HepG2 (cell line): ENCODE data around the gene SNCA. TPM values are rescaled to one million over a fixed set of nuclear protein-coding genes. Genes with fewer than 3 reads are reported as not detected.
A peak's percentile ranks its signal among the peaks of the same experiment; 100 is the strongest.

ENCODE experiments used
- ATAC-seq: fragments of 200-7000 bp; cut with Tn5 transposase; 3 replicates; pipeline ENCODE4 v1.9.1; 2020; ENCODE audit warnings: mild to moderate bottlenecking, moderate library complexity
- BruUV-seq: library from RNA; stranded (reverse); fragments of 400-500 nt; replicated peaks from 2 replicates; lab custom pipeline; 2021; lab: Mats Ljungman, UMichigan
- CTCF ChIA-PET: fragments of 300-600 bp; formaldehyde crosslinking; extraction: SDS; loops from one replicate; lab custom pipeline; 2021; ENCODE audit warnings: low total read pairs, inconsistent platforms, low intra/inter-chr PET ratio; lab: Yijun Ruan, JAX
- POLR2A ChIA-PET: fragments of 350-600 bp; sonication (Branson Sonifier 250); formaldehyde crosslinking; loops from one replicate; lab custom pipeline; 2020; ENCODE audit warnings: antibody characterized with exemption, inconsistent platforms; lab: Yijun Ruan, JAX
- DNase-seq: peaks from one replicate; pipeline ENCODE4 v3.0.0-alpha.2; 2015; ENCODE audit warnings: low spot score
- FAIRE-seq: peaks from 3 replicates; lab custom pipeline; 2011; peaks lifted over from hg19 to GRCh38; lab: Jason Lieb, UNC
- H2AFZ ChIP-seq: one replicate; pipeline ENCODE4 v1.6.1; 2011; ENCODE audit warnings: low read length, inconsistent platforms
- H3K27ac ChIP-seq: fragments of 300-600 bp; 3 replicates; pipeline ENCODE4 v1.8.0; 2011; ENCODE audit warnings: mixed run types, mild to moderate bottlenecking, mixed read lengths, low read length, inconsistent platforms; ENCODE audit not compliant: insufficient read depth; ENCODE audit errors: extremely low read length
- H3K27me3 ChIP-seq, 2 experiments: fragments of 200-600 bp in 1 of 2; 2 replicates in 1 of 2; 3 replicates in 1 of 2; pipeline versions ENCODE4 v1.6.0 to v1.8.0; 2011; ENCODE audit warnings: low read length in 2 of 2, mild to moderate bottlenecking in 2 of 2, moderate library complexity in 2 of 2, inconsistent platforms in 1 of 2; ENCODE audit not compliant: insufficient read depth in 2 of 2, control insufficient read depth in 1 of 2
- H3K36me3 ChIP-seq, 2 experiments: fragments of 200-600 bp in 1 of 2; replicated peaks in 1 of 2; 2 replicates in 1 of 2; 3 replicates in 1 of 2; pipeline versions ENCODE4 v1.5.1 to v1.8.0; 2011; ENCODE audit warnings: low read length in 2 of 2, inconsistent platforms in 1 of 2; ENCODE audit not compliant: insufficient read depth in 2 of 2, control insufficient read depth in 1 of 2
- H3K4me1 ChIP-seq: 2 replicates; pipeline ENCODE4 v1.5.1; 2012; ENCODE audit warnings: low read length, inconsistent platforms; ENCODE audit not compliant: insufficient read depth
- H3K4me2 ChIP-seq: 2 replicates; pipeline ENCODE4 v1.6.0; 2011; ENCODE audit warnings: low read depth, low read length, inconsistent platforms
- H3K4me3 ChIP-seq, 3 experiments: fragments of 200-600 bp in 1 of 3; sonication (generic), shearing (Covaris generic) in 1 of 3; replicated peaks in 1 of 3; 2 replicates each; pipeline ENCODE4 v1.5.1; 2011 to 2016; ENCODE audit warnings: low read length in 3 of 3, inconsistent platforms in 2 of 3, low read depth in 2 of 3, mild to moderate bottlenecking in 2 of 3, control low read depth in 1 of 3, mixed read lengths in 1 of 3; ENCODE audit not compliant: insufficient read depth in 1 of 3
- H3K79me2 ChIP-seq: one replicate; pipeline ENCODE4 v1.6.1; 2011; ENCODE audit warnings: low read length, inconsistent platforms; ENCODE audit not compliant: insufficient read depth
- H3K9ac ChIP-seq: 2 replicates; pipeline ENCODE4 v1.6.0; 2011; ENCODE audit warnings: mild to moderate bottlenecking, low read depth, low read length, inconsistent platforms; ENCODE audit not compliant: insufficient read depth
- H3K9me3 ChIP-seq: 2 replicates; pipeline ENCODE4 v1.5.1; 2012; ENCODE audit warnings: mild to moderate bottlenecking, low read length
- H4K20me1 ChIP-seq: 2 replicates; pipeline ENCODE4 v1.6.0; 2011; ENCODE audit warnings: inconsistent platforms, mild to moderate bottlenecking, low read length, moderate library complexity; ENCODE audit not compliant: insufficient read depth
- ATF7 ChIP-seq, 2 experiments: fragments of 450-650 bp in 1 of 2; sonication (generic) in 1 of 2; formaldehyde crosslinking in 1 of 2; IDR thresholded peaks; 2 replicates each; pipeline versions ENCODE4 v1.4.0 to v1.6.1; 2016 to 2020; ENCODE audit warnings: antibody characterized with exemption in 1 of 2, mild to moderate bottlenecking in 1 of 2, missing genetic modification reagents in 1 of 2
- HDAC2 ChIP-seq: sonication (generic); formaldehyde crosslinking; IDR thresholded peaks from 2 replicates; pipeline ENCODE4 v1.4.0; 2020; ENCODE audit warnings: missing genetic modification reagents
- KAT7 ChIP-seq: IDR thresholded peaks from 2 replicates; pipeline ENCODE4 v1.6.1; 2018; ENCODE audit warnings: borderline replicate concordance, missing compliant biosample characterization
- MIER2 ChIP-seq: IDR thresholded peaks from 2 replicates; pipeline ENCODE4 v1.6.1; 2016; ENCODE audit warnings: missing biosample characterization, missing genetic modification reagents
- MTF1 ChIP-seq: sonication (generic); formaldehyde crosslinking; IDR thresholded peaks from 2 replicates; pipeline ENCODE4 v1.5.0; 2020; ENCODE audit warnings: missing genetic modification reagents
- PHB2 ChIP-seq: fragments of 450-650 bp; IDR thresholded peaks from 2 replicates; pipeline ENCODE4 v1.6.1; 2018; ENCODE audit not compliant: partially characterized antibody
- RBM39 ChIP-seq: fragments of 200-400 bp; formaldehyde crosslinking; IDR thresholded peaks from one replicate; pipeline ENCODE4 v1.6.1; 2018; ENCODE audit warnings: antibody characterized with exemption, mild to moderate bottlenecking, low read depth, low read length; ENCODE audit not compliant: poor library complexity, severe bottlenecking
- SRSF4 ChIP-seq: fragments of 200-400 bp; formaldehyde crosslinking; IDR thresholded peaks from one replicate; pipeline ENCODE4 v1.6.1; 2018; ENCODE audit warnings: mild to moderate bottlenecking, low read depth, low read length, moderate library complexity; ENCODE audit not compliant: poor library complexity, severe bottlenecking
- ZFP36L1 ChIP-seq: sonication (generic); formaldehyde crosslinking; IDR thresholded peaks from 2 replicates; pipeline ENCODE4 v1.8.0; 2022; ENCODE audit warnings: mild to moderate bottlenecking, missing genetic modification reagents, moderate library complexity
- ZIK1 ChIP-seq: sonication (generic); formaldehyde crosslinking; IDR thresholded peaks from 2 replicates; pipeline ENCODE4 v1.5.0; 2020; ENCODE audit warnings: mild to moderate bottlenecking, low read depth, missing genetic modification reagents, borderline replicate concordance
- ZNF546 ChIP-seq: sonication (generic); formaldehyde crosslinking; conservative IDR thresholded peaks from 2 replicates; pipeline ENCODE4 v1.8.1; 2023; ENCODE audit warnings: mild to moderate bottlenecking, missing genetic modification reagents
- ZNF619 ChIP-seq: sonication (generic); formaldehyde crosslinking; IDR thresholded peaks from 2 replicates; pipeline ENCODE4 v1.4.0; 2020; ENCODE audit warnings: mild to moderate bottlenecking, missing genetic modification reagents
- WGBS: methylation state at CpG from one replicate; pipeline ENCODE4 v1.1.6; 2017; ENCODE audit warnings: low lambda C conversion rate; 5-methylcytosine and 5-hydroxymethylcytosine counted together
- in situ Hi-C: cut with HindIII; loops from 2 replicates; pipeline ENCODE4 v1.10.0; 2017; ENCODE audit warnings: low pct_unique_long_range_greater_than_20kb; ENCODE audit not compliant: extremely low pct_ligation_motif_present
- intact Hi-C: fragments of 100-400 bp; cut with micrococcal nuclease; formaldehyde crosslinking; loops from one replicate; pipeline ENCODE4 v1.10.0; 2022; ENCODE audit not compliant: unreplicated experiment
- polyA plus RNA-seq, 8 experiments: library from polyadenylated mRNA; depleted of rRNA in 3 of 8; stranded (reverse) in 7 of 8; unstranded in 1 of 8; fragments of >200 nt; fragmentation: Illumina TruSeq in 4 of 8; extraction: Trizol in 4 of 8; gene quantifications; 2 replicates each; pipeline versions ENCODE4 v1.2.1 to v1.2.3, GENCODE V29; 2011 to 2016; ENCODE audit warnings: low read depth in 4 of 8, missing spikeins in 1 of 8, mixed read lengths in 1 of 8; ENCODE audit not compliant: insufficient read depth in 1 of 8
- total RNA-seq, 5 experiments: library from RNA; depleted of rRNA; stranded (reverse); fragments of >200 nt; fragmentation: Illumina TruSeq; extraction: Trizol; gene quantifications; 2 replicates each; pipeline ENCODE4 v1.2.3, GENCODE V29; 2016; ENCODE audit warnings: low read depth in 1 of 5
- TF ChIP-seq, protein P1 (sequence below): sonication (generic); formaldehyde crosslinking; IDR thresholded peaks from 2 replicates; pipeline ENCODE4 v1.5.1; 2020; ENCODE audit warnings: mild to moderate bottlenecking, missing genetic modification reagents

SNCA gene
- total and polyA plus RNA-seq, 2 of the 13 experiments (the other 11 are each of a cell fraction or from before 2014, with no cell fraction given): not detected

DNA sequence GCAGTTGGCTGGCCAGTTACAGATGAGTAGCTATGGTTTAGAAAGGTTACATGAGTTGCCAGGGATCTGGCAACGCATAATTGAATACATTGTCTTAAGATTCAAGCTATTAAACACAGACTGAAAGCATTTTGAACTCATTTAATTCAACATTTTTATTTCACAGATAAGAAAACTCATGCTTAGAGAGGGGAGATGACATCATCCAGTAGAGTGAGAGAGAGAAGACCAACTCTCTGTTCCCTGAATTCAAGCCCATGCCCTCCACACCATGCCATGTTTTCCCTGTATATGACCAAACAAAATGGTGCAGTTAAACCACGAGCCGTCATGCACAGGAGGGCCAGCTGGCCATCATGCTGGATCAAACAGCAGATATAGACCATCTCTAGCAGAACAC is 22.6 kb downstream of the SNCA start:
- intact Hi-C loops: no loop called here
- H3K9ac ChIP-seq: no peak overlapping the region
- POLR2A ChIA-PET: no interaction called here

GRCh38 chr4:89813197-89813596 is 23.8 kb downstream of the SNCA start:
- Histone ChIP-seq H3K27me3 (no peaks in the 10 kb centered on the region), H4K20me1 (no peaks in the 10 kb centered on the region), H3K4me3 (no peak overlapping the region), H3K79me2 (no peaks in the 10 kb centered on the region), H3K9me3 (no peaks in the 10 kb centered on the region), H3K27ac (no peak overlapping the region), H3K9ac (no peak overlapping the region), H2AFZ (no peak overlapping the region), H3K36me3 (no peaks in the 10 kb centered on the region), H3K4me2 (no peak overlapping the region), H3K4me1 (no peaks in the 10 kb centered on the region)
- in situ Hi-C loops: no loop called here
- no peak for FAIRE-seq
- ATAC-seq: no peak
- no peak for DNase-seq
- ChIA-PET POLR2A (no interaction called here), CTCF (no interaction called here)
- no TSS peak for BruUV-seq
- intact Hi-C loops: no loop called here
- 0% methylated on average over 2 of the region's 2 CpGs for whole genome bisulfite sequencing
- TF ChIP-seq SRSF4: no peak
- no peak for TF ChIP-seq ZNF619 (CRISPR knock-in tag)
- TF ChIP-seq MIER2 (CRISPR knock-in tag): no peak
- no peak for TF ChIP-seq KAT7 (CRISPR knock-in tag)
- TF ChIP-seq ZNF546 (CRISPR knock-in tag): no peak
- no peak for TF ChIP-seq ZFP36L1 (CRISPR knock-in tag)
- TF ChIP-seq HDAC2 (CRISPR knock-in tag): no peak
- no peak for TF ChIP-seq ZIK1
- TF ChIP-seq, protein P1, sequence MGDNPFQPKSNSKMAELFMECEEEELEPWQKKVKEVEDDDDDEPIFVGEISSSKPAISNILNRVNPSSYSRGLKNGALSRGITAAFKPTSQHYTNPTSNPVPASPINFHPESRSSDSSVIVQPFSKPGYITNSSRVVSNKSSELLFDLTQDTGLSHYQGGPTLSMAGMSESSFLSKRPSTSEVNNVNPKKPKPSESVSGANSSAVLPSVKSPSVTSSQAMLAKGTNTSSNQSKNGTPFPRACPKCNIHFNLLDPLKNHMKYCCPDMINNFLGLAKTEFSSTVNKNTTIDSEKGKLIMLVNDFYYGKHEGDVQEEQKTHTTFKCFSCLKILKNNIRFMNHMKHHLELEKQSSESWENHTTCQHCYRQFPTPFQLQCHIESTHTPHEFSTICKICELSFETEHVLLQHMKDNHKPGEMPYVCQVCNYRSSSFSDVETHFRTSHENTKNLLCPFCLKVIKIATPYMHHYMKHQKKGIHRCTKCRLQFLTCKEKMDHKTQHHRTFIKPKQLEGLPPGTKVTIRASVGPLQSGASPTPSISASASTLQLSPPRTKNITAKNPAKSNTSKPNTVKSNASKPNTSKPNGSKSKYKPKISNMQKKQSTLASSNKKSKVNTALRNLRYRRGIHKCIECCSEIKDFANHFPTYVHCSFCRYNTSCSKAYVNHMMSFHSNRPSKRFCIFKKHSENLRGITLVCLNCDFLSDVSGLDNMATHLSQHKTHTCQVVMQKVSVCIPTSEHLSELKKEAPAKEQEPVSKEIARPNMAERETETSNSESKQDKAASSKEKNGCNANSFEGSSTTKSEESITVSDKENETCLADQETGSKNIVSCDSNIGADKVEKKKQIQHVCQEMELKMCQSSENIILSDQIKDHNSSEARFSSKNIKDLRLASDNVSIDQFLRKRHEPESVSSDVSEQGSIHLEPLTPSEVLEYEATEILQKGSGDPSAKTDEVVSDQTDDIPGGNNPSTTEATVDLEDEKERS: no peak
- no peak for TF ChIP-seq PHB2
- no peak for TF ChIP-seq MTF1 (CRISPR knock-in tag)

More for the DNA sequence above, 22.6 kb downstream of the SNCA start:
- in situ Hi-C loops: no loop called here
- H4K20me1 ChIP-seq: no peaks in the 10 kb centered on the region
- peaks cover 0 to 1% of the 10 kb centered on the region in 2 experiments; a peak in 1 of 5 replicates for H3K27me3 ChIP-seq
- no peaks in the 10 kb centered on the region for H3K79me2 ChIP-seq
- no peak overlapping the region for H3K4me3 ChIP-seq
- H3K27ac ChIP-seq: no peak overlapping the region
- H3K4me2 ChIP-seq: no peak overlapping the region
- no peaks in the 10 kb centered on the region for H3K9me3 ChIP-seq
- CTCF ChIA-PET: no interaction called here
- 6% methylated on average over 3 of the region's 3 CpGs for WGBS
- H3K4me1 ChIP-seq: no peaks in the 10 kb centered on the region
- no peak overlapping the region for H2AFZ ChIP-seq
- TF ChIP-seq ATF7 (IDR thresholded peaks at IDR 0.05): peak; percentile 71
- no peak for TF ChIP-seq ATF7 (CRISPR knock-in tag; IDR thresholded peaks at IDR 0.05)
- no peak for TF ChIP-seq RBM39
- FAIRE-seq: no peak
- ATAC-seq: no peak
- BruUV-seq: no TSS peak
- no peak for DNase-seq
- H3K36me3 ChIP-seq: no peaks in the 10 kb centered on the region
